PC-3 (cell line): ENCODE measurements around the gene DNAJC3.

ENCODE experiments used
- EZH2 ChIP-seq: fragments of 300-600 bp; sonication (generic); IDR thresholded peaks from one replicate; pipeline ENCODE4 v1.6.1; 2017; ENCODE audit warnings: antibody characterized with exemption, mild to moderate bottlenecking, low read length; ENCODE audit not compliant: unreplicated experiment
- EZH2phosphoT487 ChIP-seq: fragments of 300-600 bp; sonication (generic); IDR thresholded peaks from 2 replicates; pipeline ENCODE4 v1.6.1; 2018; ENCODE audit warnings: mild to moderate bottlenecking, antibody characterized with exemption, low read length, borderline replicate concordance
- TF ChIP-seq, protein P1 (sequence below): fragments of 300-600 bp; sonication (generic); conservative IDR thresholded peaks from 2 replicates; pipeline ENCODE4 v1.5.1; 2017; ENCODE audit warnings: antibody characterized with exemption, low read depth, mild to moderate bottlenecking, low read length

DNA sequence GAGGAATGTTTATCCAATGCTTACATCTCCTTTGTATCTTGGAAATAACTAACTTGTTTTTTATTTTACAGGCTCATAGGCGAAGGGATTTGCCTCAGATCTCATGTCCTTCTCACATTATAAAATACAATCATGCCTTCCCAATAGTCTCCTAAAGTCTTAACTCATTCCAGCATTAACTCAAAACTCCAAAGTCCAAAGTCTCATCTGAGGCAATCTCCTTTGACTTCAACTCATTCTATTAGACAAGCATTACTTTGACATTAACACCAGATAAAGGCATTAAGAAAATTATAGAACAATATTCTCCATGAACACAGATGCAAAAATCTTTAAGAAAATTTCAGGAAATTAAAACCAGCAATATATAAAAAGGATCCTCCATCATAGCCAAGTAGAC, 137.6 kb downstream of the DNAJC3 start:
- no peak for TF ChIP-seq EZH2phosphoT487
- TF ChIP-seq, protein P1, sequence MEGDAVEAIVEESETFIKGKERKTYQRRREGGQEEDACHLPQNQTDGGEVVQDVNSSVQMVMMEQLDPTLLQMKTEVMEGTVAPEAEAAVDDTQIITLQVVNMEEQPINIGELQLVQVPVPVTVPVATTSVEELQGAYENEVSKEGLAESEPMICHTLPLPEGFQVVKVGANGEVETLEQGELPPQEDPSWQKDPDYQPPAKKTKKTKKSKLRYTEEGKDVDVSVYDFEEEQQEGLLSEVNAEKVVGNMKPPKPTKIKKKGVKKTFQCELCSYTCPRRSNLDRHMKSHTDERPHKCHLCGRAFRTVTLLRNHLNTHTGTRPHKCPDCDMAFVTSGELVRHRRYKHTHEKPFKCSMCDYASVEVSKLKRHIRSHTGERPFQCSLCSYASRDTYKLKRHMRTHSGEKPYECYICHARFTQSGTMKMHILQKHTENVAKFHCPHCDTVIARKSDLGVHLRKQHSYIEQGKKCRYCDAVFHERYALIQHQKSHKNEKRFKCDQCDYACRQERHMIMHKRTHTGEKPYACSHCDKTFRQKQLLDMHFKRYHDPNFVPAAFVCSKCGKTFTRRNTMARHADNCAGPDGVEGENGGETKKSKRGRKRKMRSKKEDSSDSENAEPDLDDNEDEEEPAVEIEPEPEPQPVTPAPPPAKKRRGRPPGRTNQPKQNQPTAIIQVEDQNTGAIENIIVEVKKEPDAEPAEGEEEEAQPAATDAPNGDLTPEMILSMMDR: no peak
- TF ChIP-seq EZH2: no peak
